PC-3 (cell line): ENCODE measurements around the gene AUTS2.

ENCODE experiments used
- EZH2phosphoT487 ChIP-seq: fragments of 300-600 bp; sonication (generic); IDR thresholded peaks from 2 replicates; pipeline ENCODE4 v1.6.1; 2018; ENCODE audit warnings: mild to moderate bottlenecking, antibody characterized with exemption, low read length, borderline replicate concordance
- TF ChIP-seq, protein P1 (sequence below): fragments of 300-600 bp; sonication (generic); conservative IDR thresholded peaks from 2 replicates; pipeline ENCODE4 v1.5.1; 2017; ENCODE audit warnings: antibody characterized with exemption, low read depth, mild to moderate bottlenecking, low read length

DNA sequence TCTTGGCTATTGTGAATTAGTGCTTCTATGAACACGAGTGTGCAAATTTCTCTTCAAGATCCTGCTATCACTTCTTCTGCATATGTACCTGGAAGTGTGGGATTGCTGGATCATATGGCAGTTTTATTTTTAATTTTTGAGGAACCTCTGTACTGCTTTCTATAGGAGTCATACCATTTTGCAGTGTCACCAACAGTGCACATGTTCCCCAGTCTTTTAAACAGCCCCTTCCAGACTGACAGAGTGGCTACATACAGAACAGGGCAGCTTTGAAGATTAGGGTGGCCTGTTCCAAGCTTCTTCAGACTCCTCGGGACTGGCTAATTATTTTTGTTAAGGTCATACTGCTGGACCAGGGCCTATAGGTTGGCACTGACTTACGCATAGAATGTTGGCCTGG is 82.9 kb downstream of the AUTS2 start:
- TF ChIP-seq EZH2phosphoT487: no peak
- TF ChIP-seq, protein P1, sequence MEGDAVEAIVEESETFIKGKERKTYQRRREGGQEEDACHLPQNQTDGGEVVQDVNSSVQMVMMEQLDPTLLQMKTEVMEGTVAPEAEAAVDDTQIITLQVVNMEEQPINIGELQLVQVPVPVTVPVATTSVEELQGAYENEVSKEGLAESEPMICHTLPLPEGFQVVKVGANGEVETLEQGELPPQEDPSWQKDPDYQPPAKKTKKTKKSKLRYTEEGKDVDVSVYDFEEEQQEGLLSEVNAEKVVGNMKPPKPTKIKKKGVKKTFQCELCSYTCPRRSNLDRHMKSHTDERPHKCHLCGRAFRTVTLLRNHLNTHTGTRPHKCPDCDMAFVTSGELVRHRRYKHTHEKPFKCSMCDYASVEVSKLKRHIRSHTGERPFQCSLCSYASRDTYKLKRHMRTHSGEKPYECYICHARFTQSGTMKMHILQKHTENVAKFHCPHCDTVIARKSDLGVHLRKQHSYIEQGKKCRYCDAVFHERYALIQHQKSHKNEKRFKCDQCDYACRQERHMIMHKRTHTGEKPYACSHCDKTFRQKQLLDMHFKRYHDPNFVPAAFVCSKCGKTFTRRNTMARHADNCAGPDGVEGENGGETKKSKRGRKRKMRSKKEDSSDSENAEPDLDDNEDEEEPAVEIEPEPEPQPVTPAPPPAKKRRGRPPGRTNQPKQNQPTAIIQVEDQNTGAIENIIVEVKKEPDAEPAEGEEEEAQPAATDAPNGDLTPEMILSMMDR: no peak
